GM21423 (cell line): Measurements from ENCODE around the gene MACROD2.
A peak's percentile ranks its signal among the peaks of the same experiment; 100 is the strongest.

ENCODE experiments used
- ATAC-seq: cut with Tn5 transposase; IDR thresholded peaks from one replicate; pipeline ENCODE4 v1.9.1; 2021; ENCODE audit warnings: mild to moderate bottlenecking, moderate library complexity; ENCODE audit not compliant: unreplicated experiment

The MACROD2 gene

GRCh38 chr20:15619341-15619740, 1624.0 kb downstream of the MACROD2 start:
- ATAC-seq: no peak

- ATAC-seq: no peak
These were observed 1624.5 kb downstream of the MACROD2 start for GRCh38 chr20:15619816-15620215.

GRCh38 chr20:15622368-15622767, 1627.1 kb downstream of the MACROD2 start:
- no peak for ATAC-seq

- no peak for ATAC-seq
These were observed 1627.9 kb downstream of the MACROD2 start for GRCh38 chr20:15623215-15623614.

- no peak for ATAC-seq
These were observed 1630.7 kb downstream of the MACROD2 start for GRCh38 chr20:15625981-15626380.

- ATAC-seq: no peak
These were observed 1631.8 kb downstream of the MACROD2 start for GRCh38 chr20:15627089-15627488.

- no peak for ATAC-seq
These were observed 1632.2 kb downstream of the MACROD2 start for GRCh38 chr20:15627501-15627903.

- no peak for ATAC-seq
These were observed 1633.6 kb downstream of the MACROD2 start for GRCh38 chr20:15628851-15629353.

- no peak for ATAC-seq
These were observed 1635.0 kb downstream of the MACROD2 start for GRCh38 chr20:15630360-15630759.

- ATAC-seq: no peak
These were observed 1637.4 kb downstream of the MACROD2 start for GRCh38 chr20:15632680-15633079.

GRCh38 chr20:15634102-15634501, 1638.8 kb downstream of the MACROD2 start:
- no peak for ATAC-seq

GRCh38 chr20:15637546-15637945, 1642.2 kb downstream of the MACROD2 start:
- ATAC-seq: no peak

GRCh38 chr20:15637950-15638754, 1642.8 kb downstream of the MACROD2 start:
- ATAC-seq: no peak

GRCh38 chr20:15638816-15639215, 1643.5 kb downstream of the MACROD2 start:
- no peak for ATAC-seq

- no peak for ATAC-seq
These were observed 1644.5 kb downstream of the MACROD2 start for GRCh38 chr20:15639839-15640238.

- no peak for ATAC-seq
These were observed 1646.8 kb downstream of the MACROD2 start for GRCh38 chr20:15642109-15642508.

GRCh38 chr20:15642676-15643075, 1647.4 kb downstream of the MACROD2 start:
- ATAC-seq: no peak

- no peak for ATAC-seq
These were observed 1648.4 kb downstream of the MACROD2 start for GRCh38 chr20:15643713-15644112.

GRCh38 chr20:15645816-15646215, 1650.5 kb downstream of the MACROD2 start:
- no peak for ATAC-seq

- ATAC-seq: no peak
These were observed 1658.3 kb downstream of the MACROD2 start for GRCh38 chr20:15653396-15654207.

- peak; percentile 97 for ATAC-seq
These were observed 1658.9 kb downstream of the MACROD2 start for GRCh38 chr20:15654208-15654649.
